ENCODE data around the gene C1QTNF7.

The C1QTNF7 gene

DNA sequence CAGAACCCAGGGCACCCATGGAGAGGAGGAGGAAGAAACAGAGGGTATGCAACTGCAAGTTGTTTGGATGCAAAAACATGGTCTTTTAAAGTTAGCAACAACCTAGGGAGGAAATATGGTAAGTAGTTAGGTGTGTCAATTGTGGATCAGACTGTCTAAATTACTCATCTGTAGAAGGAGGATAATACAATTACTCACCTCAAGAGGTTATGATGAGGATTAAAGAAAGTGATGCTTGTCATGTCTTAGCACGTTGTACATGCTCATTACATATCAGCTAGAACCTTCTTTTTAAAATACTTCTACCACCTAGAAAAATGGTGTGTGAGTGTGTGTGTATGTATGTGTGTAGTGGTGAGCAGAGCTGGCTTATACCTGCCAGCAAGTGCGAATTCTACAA is 2.3 kb upstream of the C1QTNF7 start:
- no peak for TF ChIP-seq ZNF274 (IDR thresholded peaks at IDR 0.05; ENCODE audit: low read depth, low read length)
- no peak overlapping the region for H3K4me3 ChIP-seq (ENCODE audit: low read length)

GRCh38 chr4:15427161-15427560 is 672 bp upstream of the C1QTNF7 start:
- no peak for TF ChIP-seq ZNF274 (IDR thresholded peaks at IDR 0.05; ENCODE audit: low read depth, low read length)
- H3K4me3 ChIP-seq (ENCODE audit: low read length), result no peak overlapping the region

GRCh38 chr4:15428611-15429010 is 778 bp downstream of the C1QTNF7 start:
- no peak for TF ChIP-seq ZNF274 (IDR thresholded peaks at IDR 0.05; ENCODE audit: low read depth, low read length)

GRCh38 chr4:15434091-15434490 is 6.3 kb downstream of the C1QTNF7 start:
- H3K4me3 ChIP-seq (ENCODE audit: low read length), result no peak overlapping the region
- no peak for TF ChIP-seq ZNF274 (IDR thresholded peaks at IDR 0.05; ENCODE audit: low read depth, low read length)

More at GRCh38 chr4:15428611-15429010, 778 bp downstream of the C1QTNF7 start:
- no peak overlapping the region for H3K4me3 ChIP-seq (ENCODE audit: low read length)

- no peak overlapping the region for H3K4me3 ChIP-seq (ENCODE audit: low read length)
- TF ChIP-seq ZNF274 (IDR thresholded peaks at IDR 0.05; ENCODE audit: low read depth, low read length), result no peak
Measured at GRCh38 chr4:15434676-15435075, 6.8 kb downstream of the C1QTNF7 start.

DNA sequence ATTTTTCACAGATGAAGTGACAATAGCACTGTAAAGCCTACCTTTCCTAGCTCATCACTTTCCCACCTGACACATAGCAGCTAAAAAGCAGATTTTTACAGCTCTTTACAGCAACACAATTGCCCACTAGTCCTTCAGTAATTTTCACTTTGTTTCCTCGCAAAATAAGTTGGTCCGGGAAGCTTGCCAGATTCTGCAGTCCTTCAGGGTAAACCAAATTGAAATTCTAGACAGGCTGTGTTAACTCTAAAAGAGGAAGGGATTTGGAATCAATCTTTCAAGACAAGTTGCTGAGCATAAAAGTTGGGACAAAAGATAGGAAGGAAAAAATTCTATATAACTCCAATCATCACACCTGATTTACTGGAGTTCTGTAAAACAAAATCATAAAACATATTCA is 8.7 kb downstream of the C1QTNF7 start:
- no peak overlapping the region for H3K4me3 ChIP-seq (ENCODE audit: low read length)
- no peak for TF ChIP-seq ZNF274 (IDR thresholded peaks at IDR 0.05; ENCODE audit: low read depth, low read length)

- no peak for TF ChIP-seq ZNF274 (IDR thresholded peaks at IDR 0.05; ENCODE audit: low read depth, low read length)
Measured at GRCh38 chr4:15438939-15439524, 11.2 kb downstream of the C1QTNF7 start.

DNA sequence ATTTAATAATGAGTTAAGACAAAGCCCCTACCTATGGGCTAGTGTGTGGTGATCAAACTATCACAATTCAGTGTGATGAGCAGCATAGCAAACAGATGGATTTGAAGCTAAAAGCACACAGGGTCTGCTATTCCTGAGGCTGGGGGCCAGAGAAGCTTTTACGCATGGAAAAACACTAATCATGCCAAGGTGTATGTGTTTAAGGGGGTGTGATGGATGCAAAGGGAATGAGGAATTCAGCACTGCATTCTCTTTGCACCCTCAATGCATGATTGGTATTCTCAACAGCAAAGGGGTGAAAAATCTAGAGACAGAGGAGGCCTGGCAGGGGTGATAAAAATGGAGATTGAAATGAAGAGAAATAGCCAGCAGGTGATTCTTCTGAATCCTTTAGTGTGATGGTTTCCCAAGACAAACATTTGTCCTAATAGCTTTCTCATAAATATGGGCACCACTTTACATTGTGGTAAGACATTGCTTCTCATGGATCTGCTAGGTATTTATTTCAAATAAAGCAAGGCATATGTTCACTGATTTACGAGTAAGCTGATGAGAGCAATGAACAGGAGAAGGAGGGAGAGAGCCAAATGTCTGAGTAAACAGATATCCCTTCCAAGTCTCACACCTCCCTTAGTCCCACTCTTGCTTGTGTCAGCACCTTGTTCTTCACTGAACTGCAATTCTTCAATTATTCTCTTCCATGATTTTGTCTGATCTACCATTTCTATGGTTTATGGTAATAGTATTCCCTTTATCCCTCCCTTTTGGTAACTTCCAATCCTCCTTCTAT is 15.7 kb downstream of the C1QTNF7 start:
- H3K4me3 ChIP-seq (ENCODE audit: low read length), result no peak overlapping the region
- TF ChIP-seq ZNF274 (IDR thresholded peaks at IDR 0.05; ENCODE audit: low read depth, low read length), result no peak

More at GRCh38 chr4:15438939-15439524, 11.2 kb downstream of the C1QTNF7 start:
- H3K4me3 ChIP-seq (ENCODE audit: low read length), result no peak overlapping the region

DNA sequence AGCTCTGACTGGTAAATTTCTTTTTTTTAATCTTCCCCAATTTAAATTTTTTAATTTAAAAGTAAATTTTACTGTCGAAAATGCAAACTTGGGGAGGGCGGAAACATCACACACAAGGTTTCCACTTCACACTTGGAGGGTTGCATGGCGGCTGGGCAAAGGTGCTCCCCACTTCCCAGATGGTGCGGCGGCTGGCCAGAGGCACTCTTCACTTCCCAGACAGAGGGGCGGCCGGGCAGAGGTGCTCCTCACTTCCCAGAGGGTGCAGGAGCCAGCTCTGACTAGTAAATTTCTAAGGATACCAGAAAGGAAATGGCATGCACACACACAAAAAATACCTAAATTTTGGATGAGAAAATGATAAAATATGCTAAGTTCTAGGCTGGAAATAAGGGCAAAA is 16.4 kb downstream of the C1QTNF7 start:
- H3K4me3 ChIP-seq (ENCODE audit: low read length), result no peak overlapping the region
- no peak for TF ChIP-seq ZNF274 (IDR thresholded peaks at IDR 0.05; ENCODE audit: low read depth, low read length)

GRCh38 chr4:15444879-15445547 is 17.2 kb downstream of the C1QTNF7 start:
- no peak overlapping the region for H3K4me3 ChIP-seq (ENCODE audit: low read length)
- TF ChIP-seq ZNF274 (IDR thresholded peaks at IDR 0.05; ENCODE audit: low read depth, low read length), result no peak

DNA sequence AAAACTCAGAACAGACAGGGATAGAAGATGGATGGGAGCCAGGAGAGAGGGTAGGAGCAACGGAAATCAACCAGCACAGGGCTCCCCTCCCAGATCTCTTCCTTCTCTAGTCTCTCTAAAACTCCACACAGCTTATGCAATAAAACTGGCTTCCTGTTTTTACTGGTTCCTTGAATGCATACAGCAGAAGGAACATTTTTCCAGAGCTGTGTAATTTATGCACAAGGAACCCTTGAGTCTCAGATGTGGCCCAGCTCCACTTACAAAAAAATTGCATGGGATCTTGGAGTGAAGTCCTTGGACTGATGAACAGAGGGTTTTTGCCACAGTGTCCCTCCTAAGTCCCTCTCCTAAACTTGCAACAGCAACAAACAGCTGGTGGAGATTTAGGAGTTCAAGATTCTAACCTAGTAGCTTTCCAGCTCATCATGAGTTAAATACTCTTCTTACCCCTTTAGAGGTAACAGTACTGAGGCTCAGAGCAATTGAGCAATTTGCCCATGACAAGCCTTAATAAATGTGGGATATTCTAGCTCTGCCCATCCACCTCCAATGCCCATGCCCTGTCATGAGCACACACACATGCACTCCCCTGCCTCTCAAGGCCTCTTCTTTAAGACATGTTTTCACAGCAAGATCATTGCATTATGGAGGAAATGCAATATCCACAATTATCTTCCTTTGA is 23.5 kb downstream of the C1QTNF7 start:
- H3K4me3 ChIP-seq (ENCODE audit: low read length), result no peak overlapping the region
- TF ChIP-seq ZNF274 (IDR thresholded peaks at IDR 0.05; ENCODE audit: low read depth, low read length), result no peak

DNA sequence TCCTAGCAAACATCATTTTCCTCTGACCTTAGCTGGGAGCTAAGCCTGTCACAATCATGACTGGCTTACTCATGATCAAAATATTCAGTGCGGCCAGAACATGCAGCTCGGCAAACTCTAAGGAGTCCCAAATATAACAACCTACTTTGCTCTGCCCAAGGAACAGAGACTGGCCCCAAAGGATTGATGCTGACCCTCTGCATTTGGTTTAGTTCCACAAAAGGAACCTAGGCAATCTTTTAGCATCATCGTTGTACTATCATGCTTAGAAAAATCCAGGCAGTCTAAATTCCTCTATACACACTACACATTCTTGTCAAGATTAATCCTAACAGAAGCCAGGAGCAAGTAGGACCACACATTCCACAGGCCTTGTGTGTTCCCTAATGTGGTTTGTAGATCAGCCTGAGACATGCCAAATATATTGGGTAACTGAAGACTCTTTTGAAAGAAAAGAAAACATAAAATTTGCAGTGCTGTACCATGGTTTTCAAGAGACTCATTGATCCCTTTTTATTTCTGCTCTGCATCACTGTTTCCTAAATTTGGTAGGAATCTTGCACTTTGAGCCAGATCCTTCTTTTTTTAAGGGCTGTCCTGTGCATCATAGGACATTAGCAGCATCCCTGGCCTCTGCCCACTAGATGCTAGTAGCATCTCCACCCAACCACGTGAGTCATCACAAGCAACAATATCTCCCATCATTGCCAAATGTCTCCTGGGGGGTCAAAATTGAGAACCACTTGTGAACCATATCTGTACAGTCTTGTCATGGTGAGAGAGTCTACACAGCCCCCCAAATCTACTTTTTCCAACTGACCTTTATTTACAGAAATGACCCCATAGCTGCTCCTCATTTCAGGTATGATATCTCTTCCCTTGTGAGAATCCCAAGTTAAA is 24.3 kb downstream of the C1QTNF7 start:
- no peak overlapping the region for H3K4me3 ChIP-seq (ENCODE audit: low read length)
- no peak for TF ChIP-seq ZNF274 (IDR thresholded peaks at IDR 0.05; ENCODE audit: low read depth, low read length)

GRCh38 chr4:15455290-15455689 is 27.5 kb downstream of the C1QTNF7 start:
- no peak overlapping the region for H3K4me3 ChIP-seq (ENCODE audit: low read length)
- no peak for TF ChIP-seq ZNF274 (IDR thresholded peaks at IDR 0.05; ENCODE audit: low read depth, low read length)

Measured in GM08714 (cell line).